HG02763 (cell line): Measurements from ENCODE around the gene PRDM15.

Experiments
- ATAC-seq: cut with Tn5 transposase; IDR thresholded peaks from one replicate; pipeline ENCODE4 v1.9.1; 2021; ENCODE audit warnings: mild to moderate bottlenecking, moderate library complexity; ENCODE audit not compliant: unreplicated experiment

The PRDM15 gene

GRCh38 chr21:41907496-41908258, 28.5 kb upstream of the PRDM15 start:
- no peak for ATAC-seq

GRCh38 chr21:41906770-41907169, 27.6 kb upstream of the PRDM15 start:
- no peak for ATAC-seq

GRCh38 chr21:41903559-41904351, 24.6 kb upstream of the PRDM15 start:
- no peak for ATAC-seq

GRCh38 chr21:41902946-41903345, 23.8 kb upstream of the PRDM15 start:
- ATAC-seq: no peak

- no peak for ATAC-seq
Measured at GRCh38 chr21:41901782-41902181, 22.6 kb upstream of the PRDM15 start.

- no peak for ATAC-seq
Measured at GRCh38 chr21:41901099-41901498, 22.0 kb upstream of the PRDM15 start.

GRCh38 chr21:41900401-41900800, 21.3 kb upstream of the PRDM15 start:
- ATAC-seq: no peak

- no peak for ATAC-seq
Measured at GRCh38 chr21:41899426-41900202, 20.5 kb upstream of the PRDM15 start.

- no peak for ATAC-seq
Measured at GRCh38 chr21:41898998-41899397, 19.9 kb upstream of the PRDM15 start.

- ATAC-seq: no peak
Measured at GRCh38 chr21:41897700-41898099, 18.6 kb upstream of the PRDM15 start.

- no peak for ATAC-seq
Measured at GRCh38 chr21:41897047-41897669, 18.0 kb upstream of the PRDM15 start.

- no peak for ATAC-seq
Measured at GRCh38 chr21:41895643-41896493, 16.7 kb upstream of the PRDM15 start.

- ATAC-seq: no peak
Measured at GRCh38 chr21:41894922-41895557, 15.9 kb upstream of the PRDM15 start.

- no peak for ATAC-seq
Measured at GRCh38 chr21:41894511-41894910, 15.4 kb upstream of the PRDM15 start.

GRCh38 chr21:41892726-41893125, 13.6 kb upstream of the PRDM15 start:
- ATAC-seq: no peak

- no peak for ATAC-seq
Measured at GRCh38 chr21:41891132-41891531, 12.0 kb upstream of the PRDM15 start.

- no peak for ATAC-seq
Measured at GRCh38 chr21:41890355-41890754, 11.2 kb upstream of the PRDM15 start.

- no peak for ATAC-seq
Measured at GRCh38 chr21:41888749-41889376, 9.7 kb upstream of the PRDM15 start.

- no peak for ATAC-seq
Measured at GRCh38 chr21:41887667-41888066, 8.5 kb upstream of the PRDM15 start.
